ENCODE data around the gene ELP2.
"Not testable (repeated sequence)": the region's sequence is repeated elsewhere in the genome, so short reads cannot be mapped to it uniquely, and the experiment has no call there.

ELP2 gene

DNA sequence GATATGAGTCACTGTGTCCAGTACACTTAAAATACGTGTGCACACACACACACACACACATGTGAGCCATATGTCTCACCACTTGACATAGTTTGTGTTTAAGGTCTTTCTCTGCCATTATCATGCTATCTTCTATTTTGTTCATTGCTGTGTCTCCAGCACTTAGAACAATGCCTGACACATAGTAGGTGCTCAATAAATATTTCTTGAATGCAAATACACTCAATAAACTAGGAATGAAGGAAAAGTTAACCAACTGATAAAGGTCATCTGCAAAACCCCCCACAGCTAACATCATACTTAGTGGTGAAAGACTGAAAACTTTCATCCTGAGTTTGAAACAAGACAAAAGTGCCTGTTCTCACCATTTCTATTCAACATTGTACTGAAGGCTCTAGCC is 62.0 kb downstream of the ELP2 start:
- DNase-seq, result no peak

DNA sequence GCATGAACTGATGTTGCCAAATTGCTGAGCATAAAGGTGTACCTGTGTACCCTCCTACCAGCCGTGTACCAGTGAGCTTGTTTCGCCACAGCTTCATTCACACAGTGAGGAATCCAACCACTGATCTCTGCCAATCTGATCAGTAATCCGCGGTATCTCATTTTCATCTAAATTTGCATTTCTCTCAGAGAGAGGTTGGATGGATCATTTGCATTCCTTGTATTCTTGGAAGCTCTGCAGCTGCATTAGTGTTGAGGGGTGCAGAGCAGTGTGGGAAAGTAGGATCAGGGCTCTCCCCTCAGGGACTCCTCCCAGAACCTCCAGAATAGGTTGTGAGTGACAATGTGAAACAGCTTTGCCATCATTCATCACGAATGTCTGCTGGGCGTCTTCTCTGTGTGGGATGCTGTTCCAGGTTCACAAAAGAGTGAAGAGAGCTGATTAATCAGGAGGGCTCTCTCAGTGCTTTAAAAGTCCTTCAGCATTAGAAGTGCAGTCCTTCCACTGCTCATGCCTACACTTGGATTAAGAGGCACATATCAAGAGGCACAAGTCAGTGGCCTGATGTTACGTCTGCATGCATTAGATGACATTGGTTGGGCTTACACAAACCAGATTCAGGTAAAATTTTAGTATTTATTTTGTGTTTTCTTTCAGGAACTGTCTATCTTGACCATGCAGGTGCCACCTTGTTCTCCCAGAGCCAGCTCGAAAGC is 65.1 kb downstream of the ELP2 start:
- DNase-seq, result no peak

DNA sequence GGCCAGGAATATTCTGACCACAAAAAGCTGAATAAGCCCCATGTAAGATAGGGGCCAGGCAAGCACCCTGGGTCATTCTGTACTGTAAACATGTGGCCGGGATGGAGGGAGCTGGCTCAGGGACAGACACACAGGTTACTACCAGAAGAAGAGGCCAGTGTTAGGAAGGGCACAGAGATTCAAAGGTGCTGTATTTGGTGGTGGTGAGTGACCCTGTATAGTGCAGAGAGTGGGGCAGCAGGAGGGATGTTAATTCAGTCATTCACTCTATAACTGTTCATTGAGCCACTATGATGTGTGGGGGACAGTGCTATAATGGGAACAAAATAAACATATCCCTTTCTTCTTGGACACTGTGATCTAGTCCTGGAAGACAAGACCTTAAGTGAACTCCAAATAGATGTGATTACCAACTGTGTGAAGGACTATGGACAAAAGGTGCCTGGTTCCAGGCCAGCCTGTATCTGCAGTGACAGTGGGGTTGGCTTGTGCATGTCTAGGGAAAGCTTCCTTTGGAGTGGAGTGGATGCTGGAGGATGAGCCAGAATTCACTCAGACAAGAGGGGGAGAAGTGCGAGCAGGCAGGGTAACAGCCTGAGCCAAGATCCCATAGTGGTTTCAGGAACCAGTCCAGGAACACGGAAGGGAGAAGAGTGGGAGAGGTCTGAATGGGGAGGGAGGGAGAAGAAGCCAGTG is 65.9 kb downstream of the ELP2 start:
- DNase-seq, result no peak

DNA sequence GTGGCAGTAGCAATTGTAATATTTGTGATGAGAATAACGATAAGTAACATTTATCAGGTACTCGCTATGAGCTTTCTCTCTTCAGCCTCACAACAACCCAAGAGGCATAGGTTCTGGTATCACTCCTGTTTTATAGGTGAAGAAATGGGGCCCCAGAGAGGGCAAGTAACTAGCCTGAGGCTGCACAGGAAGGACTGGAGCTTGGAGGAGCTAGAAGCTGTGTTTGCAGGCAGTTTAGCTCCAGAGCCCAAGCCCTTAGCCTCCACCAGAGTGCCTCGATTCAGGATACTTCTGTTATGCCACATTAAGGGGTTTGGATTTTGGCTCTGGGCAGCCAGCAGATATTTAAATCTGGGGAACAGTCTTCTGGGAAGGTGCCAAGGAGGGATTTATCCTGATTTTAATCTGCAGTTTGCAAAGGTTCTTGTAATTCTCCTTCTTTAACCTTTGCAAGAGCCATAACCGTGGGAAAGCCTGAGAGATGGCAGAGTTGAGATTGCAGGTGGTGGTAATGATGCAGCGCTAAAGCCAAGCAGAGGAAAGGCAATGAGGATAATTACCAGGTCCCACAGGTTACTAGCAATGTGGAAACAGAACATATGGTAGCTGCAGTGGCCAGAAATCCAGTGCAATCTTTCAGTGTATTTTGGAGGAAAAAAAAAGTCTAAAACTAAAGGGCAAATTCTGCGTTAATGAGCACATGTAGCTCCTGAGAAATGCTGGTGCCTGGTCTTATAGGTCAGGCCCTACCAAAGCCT is 66.7 kb downstream of the ELP2 start:
- DNase-seq, result no peak

DNA sequence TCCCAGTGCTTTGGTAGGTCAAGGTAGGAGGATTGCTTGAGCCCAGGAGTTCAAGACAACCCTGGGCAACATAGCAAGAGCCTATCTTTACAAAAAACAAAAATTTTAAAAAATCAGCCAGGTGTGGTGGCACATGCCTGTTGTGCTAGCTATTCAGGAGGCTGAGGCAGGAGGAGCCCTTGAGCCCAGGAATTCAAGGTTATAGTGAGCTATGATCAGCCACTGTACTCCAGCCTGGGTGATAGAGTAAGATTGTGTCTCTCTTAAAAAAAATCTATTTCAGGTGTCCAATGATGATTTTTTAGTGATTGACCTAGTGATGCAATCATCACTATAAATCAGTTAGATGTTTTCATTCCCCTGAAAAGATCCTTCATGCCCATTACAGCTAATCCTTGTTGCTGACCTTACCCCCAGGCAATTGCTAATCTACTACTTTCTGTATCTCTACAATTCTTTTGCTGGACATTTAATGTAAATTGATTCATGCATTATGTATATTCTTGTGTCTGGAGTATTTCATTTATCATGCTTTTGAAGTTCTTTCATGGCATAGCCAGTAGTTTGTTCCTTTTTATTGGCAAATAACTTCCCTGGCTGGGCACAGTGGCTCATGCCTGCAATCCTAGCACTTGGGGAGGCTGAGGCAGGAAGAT is 67.9 kb downstream of the ELP2 start:
- no peak for DNase-seq

DNA sequence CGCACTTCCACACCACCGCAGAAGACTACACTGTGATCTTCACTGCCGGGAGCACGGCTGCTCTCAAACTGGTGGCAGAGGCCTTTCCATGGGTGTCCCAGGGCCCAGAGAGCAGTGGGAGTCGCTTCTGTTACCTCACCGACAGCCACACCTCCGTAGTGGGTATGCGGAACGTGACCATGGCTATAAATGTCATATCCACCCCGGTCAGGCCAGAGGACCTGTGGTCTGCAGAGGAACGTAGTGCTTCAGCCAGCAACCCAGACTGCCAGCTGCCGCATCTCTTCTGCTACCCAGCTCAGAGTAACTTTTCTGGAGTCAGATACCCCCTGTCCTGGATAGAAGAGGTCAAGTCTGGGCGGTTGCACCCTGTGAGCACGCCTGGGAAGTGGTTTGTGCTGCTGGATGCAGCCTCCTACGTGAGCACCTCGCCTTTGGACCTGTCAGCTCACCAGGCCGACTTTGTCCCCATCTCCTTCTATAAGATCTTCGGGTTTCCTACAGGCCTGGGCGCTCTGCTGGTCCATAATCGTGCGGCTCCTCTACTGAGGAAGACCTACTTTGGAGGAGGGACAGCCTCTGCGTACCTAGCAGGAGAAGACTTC is 70.1 kb downstream of the ELP2 start:
- no peak for DNase-seq

DNA sequence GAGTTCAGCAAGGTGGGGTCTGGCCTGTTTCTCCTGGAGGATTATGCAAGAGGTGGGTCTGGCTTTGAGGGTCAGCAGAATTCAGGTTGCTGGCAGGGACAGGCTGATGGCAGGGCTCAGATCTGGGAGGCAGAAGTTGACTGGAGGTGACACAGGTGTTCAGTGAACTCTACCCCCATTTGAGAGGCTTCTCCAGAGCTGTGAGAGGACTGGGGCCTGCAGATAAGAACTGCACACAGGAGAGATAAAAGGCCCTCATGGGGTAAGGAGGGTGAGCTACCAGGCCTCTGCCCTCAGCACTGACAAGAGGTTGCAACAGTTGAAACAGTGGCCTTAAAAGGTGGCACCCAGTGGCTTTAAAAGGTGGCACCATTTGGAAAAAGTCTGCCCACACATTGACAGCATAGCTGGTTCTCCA is 70.7 kb downstream of the ELP2 start:
- no peak for DNase-seq

DNA sequence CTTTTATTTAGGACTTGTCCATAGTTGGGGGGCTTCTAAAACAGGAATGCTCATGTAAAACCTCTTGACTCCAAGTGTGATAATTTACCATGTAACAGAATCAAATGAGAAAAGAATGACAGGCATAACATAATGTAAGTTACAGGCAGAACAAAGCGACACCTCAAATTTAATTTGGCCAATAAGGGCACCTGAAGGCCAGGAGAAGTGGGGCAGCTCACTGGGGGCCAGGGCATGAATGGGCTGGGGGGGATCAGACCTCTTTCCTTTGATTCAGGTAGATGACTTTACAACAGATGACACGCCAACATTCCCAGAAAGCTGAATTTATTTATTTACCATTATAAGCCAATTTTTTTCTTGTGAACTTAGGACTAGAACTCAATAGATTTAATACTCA is 72.1 kb downstream of the ELP2 start:
- no peak for DNase-seq

DNA sequence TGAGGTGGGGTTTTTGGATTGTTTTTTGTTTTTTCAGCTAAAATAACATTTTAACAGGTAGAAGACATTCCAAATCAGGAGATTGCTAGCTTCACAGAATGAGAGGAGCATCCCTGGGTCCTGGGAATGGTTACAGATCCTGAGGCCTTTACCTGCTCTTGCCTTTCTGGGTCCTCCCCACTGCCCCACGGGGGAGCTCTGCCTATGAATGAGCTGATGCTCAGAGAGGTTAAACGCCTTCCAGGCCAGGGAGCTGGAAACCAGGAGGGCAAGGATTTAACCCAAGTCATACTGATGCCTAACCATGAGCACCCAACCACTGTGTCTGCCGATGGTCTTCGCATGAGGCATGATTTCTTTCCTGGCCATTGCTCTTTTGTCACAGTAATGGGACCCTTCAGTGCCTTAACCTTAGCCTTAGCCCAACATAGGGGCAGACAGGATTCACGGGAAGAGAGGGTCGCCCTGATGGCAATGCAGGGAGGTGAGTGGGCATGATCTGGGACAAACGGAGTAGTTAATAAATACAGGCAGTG is 73.7 kb downstream of the ELP2 start:
- no peak for DNase-seq

DNA sequence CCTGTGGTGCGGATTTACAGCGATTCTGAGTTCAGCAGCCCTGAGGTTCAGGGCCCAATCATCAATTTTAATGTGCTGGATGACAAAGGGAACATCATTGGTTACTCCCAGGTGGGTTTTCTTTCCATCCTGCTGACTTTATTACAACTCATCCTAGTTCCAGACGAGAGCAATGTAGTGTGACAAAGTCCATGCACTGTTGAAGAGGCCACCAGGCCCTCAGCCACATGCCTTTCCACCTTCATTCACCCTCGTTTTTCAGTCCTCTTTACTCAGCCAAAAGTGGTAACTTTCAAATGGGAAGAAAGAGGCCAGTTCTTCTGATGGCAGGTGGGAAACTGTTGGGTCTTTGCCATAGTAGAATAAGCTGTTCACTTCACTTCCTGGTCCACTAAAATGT is 75.5 kb downstream of the ELP2 start:
- no peak for DNase-seq

DNA sequence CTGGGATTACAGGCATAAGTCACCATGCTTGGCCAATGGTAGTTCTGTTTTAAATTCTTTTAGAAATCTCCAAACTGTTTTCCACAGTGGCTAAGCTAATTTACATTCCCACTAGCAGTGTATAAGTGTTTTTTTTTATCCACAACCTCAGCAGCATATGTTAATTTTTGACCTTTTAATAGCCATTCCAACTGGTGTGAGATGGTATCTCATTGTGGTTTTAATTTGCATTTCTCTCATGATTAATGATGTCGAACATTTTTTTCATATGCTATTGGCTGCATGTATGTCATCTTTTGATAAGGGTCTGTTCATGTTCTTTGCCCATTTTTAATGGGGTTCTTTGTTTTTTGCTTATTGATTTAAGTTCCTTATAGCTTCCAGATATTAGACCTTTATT is 77.6 kb downstream of the ELP2 start:
- no peak for DNase-seq

DNA sequence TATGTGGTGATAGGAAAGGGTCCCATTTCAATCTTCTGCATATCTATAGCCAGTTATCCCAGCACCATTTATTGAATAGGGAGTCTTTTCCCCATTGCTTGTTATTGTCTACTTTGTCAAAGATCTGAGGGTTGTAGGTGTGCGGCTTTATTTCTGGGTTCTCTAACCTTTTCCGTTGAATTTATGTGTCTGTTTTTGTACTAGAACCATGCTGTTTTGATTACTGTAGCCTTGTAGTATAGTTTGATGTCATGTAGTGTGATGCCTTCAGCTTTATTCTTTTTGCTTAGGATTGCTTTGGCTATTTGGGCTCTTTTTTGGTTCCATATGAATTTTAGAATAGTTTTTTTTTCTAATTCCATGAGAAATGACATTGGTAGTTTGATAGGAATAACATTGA is 78.3 kb downstream of the ELP2 start:
- DNase-seq, result not testable (repeated sequence)

DNA sequence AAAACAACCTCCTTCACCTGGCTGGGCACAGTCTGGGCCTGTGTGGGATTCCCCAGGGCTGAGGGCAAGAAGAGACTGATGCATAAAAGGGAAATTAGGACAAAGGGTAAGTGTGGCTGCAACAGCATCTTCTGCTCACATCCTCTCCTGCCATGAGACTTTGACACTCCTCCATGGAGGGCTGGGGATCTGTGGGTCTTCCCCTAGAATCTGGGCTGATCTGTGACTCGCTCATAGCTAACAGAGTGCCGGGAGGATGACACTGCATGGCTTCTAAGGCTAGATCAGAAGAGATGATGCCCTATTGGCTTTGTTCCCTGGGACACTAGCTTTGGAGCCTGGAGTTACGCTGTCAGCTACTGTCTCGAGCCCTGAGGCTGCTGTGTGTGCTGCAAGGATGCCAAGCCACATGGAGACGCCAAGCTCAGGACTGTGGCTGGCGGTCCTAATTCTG is 81.9 kb downstream of the ELP2 start:
- DNase-seq, result no peak

DNA sequence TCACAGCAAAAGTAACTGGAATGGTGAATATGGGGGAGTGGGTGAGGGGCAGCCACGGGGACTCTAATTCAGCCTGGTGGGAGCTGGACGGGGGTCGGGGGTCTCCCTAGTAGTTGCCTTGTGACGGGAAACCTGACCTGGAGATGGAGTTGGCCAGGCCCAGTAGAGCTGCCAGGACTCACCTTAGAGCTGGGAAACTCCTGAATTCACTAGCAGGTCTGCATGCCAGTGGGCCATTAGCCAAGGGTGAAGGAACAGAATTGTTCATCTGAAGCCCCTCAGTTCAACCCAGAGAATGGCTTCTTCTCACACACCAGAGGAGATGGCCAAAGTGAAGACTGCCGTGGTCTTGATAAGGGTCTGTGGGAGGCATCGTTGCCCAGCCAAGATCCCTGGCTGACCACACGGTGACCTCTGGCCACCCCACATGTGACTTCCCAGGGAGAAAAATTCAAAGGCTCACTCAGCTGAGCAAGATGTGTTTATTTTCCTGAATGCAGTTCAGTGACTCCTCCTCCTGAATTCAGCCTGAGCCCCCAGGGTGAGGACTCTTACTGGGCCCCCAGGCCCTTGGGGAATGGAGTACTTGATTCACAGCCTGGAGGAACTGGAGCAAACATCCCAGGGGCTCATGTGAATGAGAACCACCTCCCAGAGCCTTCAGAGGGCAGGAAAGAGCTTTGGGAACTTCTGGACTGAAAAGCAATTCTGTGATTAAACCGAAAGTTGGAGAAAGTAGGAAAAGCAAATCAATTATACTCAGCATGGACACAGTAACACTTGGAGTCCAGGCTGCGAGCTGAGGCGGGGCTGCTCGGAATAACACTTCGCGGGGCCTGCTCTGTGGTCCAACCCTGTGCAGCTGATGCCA is 82.8 kb downstream of the ELP2 start:
- DNase-seq, result no peak

DNA sequence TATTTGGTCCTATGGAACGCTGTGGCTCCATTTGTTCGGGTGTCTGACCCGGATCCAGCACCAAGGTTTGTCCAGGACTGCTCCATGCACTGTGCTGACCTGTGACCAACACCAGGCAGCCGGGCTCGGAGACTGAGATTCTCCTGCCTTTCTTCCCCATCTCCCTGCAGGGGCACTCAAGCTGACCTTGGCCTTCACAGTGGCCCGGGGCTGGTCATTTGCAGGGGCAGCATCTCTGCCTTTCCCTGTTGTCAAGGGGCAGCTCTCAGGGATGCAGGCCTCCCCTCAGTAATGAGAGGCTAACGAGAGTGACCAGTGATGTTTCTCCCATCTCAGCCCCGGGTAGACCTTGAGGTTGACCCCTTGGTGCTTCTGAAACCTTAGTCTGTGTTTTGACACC is 85.1 kb downstream of the ELP2 start:
- DNase-seq, result no peak

DNA sequence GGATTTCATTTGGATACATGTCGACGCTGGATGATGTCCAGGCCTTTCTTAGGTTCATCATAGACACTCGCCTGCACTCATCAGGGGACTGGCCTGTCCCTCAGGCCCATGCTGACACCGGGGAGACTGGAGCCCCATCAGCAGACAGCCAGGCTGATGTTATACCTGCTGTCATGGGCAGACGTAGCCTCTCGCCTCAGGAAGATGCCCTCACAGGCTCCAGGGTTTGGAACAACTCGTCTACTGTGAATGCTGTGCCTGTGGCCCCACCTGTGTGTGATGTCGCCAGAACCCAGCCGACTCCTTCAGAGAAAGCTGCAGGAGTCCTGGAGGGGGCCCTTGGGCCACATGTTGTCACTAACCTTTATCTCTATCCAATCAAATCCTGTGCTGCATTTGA is 85.9 kb downstream of the ELP2 start:
- no peak for DNase-seq

DNA sequence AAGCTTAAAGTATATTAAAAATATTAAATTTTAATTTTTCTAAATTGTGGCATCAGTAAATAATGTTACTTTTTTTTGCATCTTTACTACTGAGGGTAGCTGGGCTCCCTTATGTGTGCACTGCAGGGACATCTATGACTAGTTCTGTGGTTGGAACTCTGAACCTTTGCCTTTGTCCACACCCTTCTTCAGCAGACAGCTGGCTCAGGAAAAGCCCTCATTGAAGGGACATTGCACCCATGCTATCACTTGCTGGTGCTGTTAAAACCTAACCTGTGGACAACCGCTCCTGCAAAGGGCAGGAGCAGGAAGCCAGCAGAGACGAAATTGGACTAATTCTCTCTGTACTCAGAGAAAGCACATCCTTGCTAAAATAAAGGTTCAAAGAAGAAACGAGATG is 87.6 kb downstream of the ELP2 start:
- DNase-seq, result no peak

DNA sequence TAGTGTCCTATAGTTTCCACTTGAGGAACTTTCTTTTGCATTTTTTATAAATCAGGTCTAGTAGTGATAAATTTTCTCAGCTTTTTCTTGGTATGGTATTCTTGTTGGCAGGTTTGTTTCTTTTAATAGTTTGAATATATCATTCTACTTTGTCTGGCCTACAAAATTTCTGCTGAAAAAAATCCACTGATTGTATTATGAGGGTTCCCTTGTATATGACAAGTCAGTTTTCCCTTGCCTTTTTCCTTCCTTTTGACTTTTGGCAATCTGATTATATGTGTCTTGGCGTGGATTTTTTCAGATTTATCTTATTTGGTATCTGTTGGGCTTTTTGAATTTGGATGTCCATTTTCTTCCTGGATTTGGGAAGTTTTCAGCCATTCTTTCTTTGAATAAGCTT is 99.5 kb downstream of the ELP2 start:
- DNase-seq, result no peak

Measured in CD4-positive, alpha-beta T cell treated with Interleukin-17A for 1 hour (primary cell).